H1 (cell line): ENCODE data around the gene PDZK1IP1. TPM values are rescaled to one million over a fixed set of nuclear protein-coding genes. Genes with fewer than 3 reads are reported as not detected.

Experiments
- CTCF ChIA-PET: fragments of 300-600 bp; sonication (Branson Sonifier 250); formaldehyde crosslinking; loops from one replicate; lab custom pipeline; 2021; ENCODE audit not compliant: partially characterized antibody; lab: Charles Lee
- POLR2A ChIA-PET: fragments of 300-600 bp; sonication (Branson Sonifier 250); formaldehyde crosslinking; loops from one replicate; lab custom pipeline; 2021; ENCODE audit warnings: inconsistent platforms; ENCODE audit not compliant: partially characterized antibody; lab: Charles Lee
- DNase-seq, 2 experiments: peaks; one replicate each; pipeline versions ENCODE4 v3.0.0 to v3.0.0-alpha.2; 2010 to 2022; ENCODE audit warnings: low spot score in 2 of 2, low read depth in 1 of 2, mixed read lengths in 1 of 2
- FAIRE-seq: peaks from 2 replicates; lab custom pipeline; 2011; peaks lifted over from hg19 to GRCh38; lab: Jason Lieb, UNC
- H2AFZ ChIP-seq: 2 replicates; pipeline ENCODE4 v1.8.1; 2012; ENCODE audit warnings: low read length, inconsistent platforms
- H2AK5ac ChIP-seq: 2 replicates; pipeline ENCODE4 v1.6.1; 2013; ENCODE audit warnings: low read depth, low read length
- H2BK120ac ChIP-seq: replicated peaks from 2 replicates; pipeline ENCODE3; 2013; ENCODE audit warnings: low read depth, low read length, inconsistent platforms
- H2BK12ac ChIP-seq: 2 replicates; pipeline ENCODE4 v1.6.1; 2013; ENCODE audit warnings: low read depth, low read length
- H2BK15ac ChIP-seq: 2 replicates; pipeline ENCODE4 v1.6.1; 2013; ENCODE audit warnings: low read length
- H2BK20ac ChIP-seq: 2 replicates; pipeline ENCODE4 v1.6.1; 2013; ENCODE audit warnings: low read length
- H2BK5ac ChIP-seq: 2 replicates; pipeline ENCODE4 v1.6.1; 2013; ENCODE audit warnings: low read depth, low read length
- H3K14ac ChIP-seq: 2 replicates; pipeline ENCODE4 v1.6.1; 2013; ENCODE audit warnings: inconsistent platforms; ENCODE audit not compliant: insufficient read length
- H3K18ac ChIP-seq: 2 replicates; pipeline ENCODE4 v1.6.1; 2013; ENCODE audit warnings: low read length; ENCODE audit errors: extremely low read depth
- H3K23ac ChIP-seq: 2 replicates; pipeline ENCODE4 v1.6.1; 2013; ENCODE audit warnings: inconsistent platforms; ENCODE audit not compliant: insufficient read length
- H3K23me2 ChIP-seq: 2 replicates; pipeline ENCODE4 v1.6.1; 2013; ENCODE audit warnings: low read depth, low read length
- H3K27ac ChIP-seq: 2 replicates; pipeline ENCODE4 v1.6.1; 2011; ENCODE audit warnings: low read depth, low read length, inconsistent platforms
- H3K27me3 ChIP-seq, 4 experiments: replicated peaks in 1 of 4; 1 replicate in 1 of 4; 2 replicates in 3 of 4; pipeline versions ENCODE4 v1.6.1 to v1.8.1; 2011 to 2013; ENCODE audit warnings: low read length in 3 of 4, mild to moderate bottlenecking in 3 of 4, inconsistent platforms in 2 of 4, mixed read lengths in 2 of 4, moderate library complexity in 1 of 4; ENCODE audit not compliant: control insufficient read depth in 3 of 4, insufficient read depth in 3 of 4; ENCODE audit errors: extremely low read depth in 1 of 4
- H3K36me3 ChIP-seq, 4 experiments: 2 replicates each; pipeline versions ENCODE4 v1.6.1 to v1.8.1; 2011 to 2013; ENCODE audit warnings: mild to moderate bottlenecking in 4 of 4, low read length in 3 of 4, moderate library complexity in 2 of 4, control low read depth in 1 of 4, inconsistent platforms in 1 of 4; ENCODE audit not compliant: insufficient read depth in 4 of 4, control insufficient read depth in 2 of 4
- H3K4ac ChIP-seq: replicated peaks from 2 replicates; pipeline ENCODE3; 2013; ENCODE audit warnings: low read length, low read depth, mixed read lengths, inconsistent platforms; ENCODE audit not compliant: insufficient read length
- H3K4me1 ChIP-seq, 4 experiments: replicated peaks in 1 of 4; 1 replicate in 1 of 4; 2 replicates in 3 of 4; pipeline versions ENCODE4 v1.6.1 to v1.8.1; 2011 to 2013; ENCODE audit warnings: low read length in 3 of 4, inconsistent platforms in 2 of 4, mixed read lengths in 1 of 4; ENCODE audit not compliant: insufficient read depth in 4 of 4, control insufficient read depth in 3 of 4
- H3K4me2 ChIP-seq, 2 experiments: 2 replicates each; pipeline versions ENCODE4 v1.6.1 to v1.8.1; 2011 to 2013; ENCODE audit warnings: low read depth in 2 of 2, low read length in 2 of 2, control low read depth in 1 of 2, inconsistent platforms in 1 of 2, mild to moderate bottlenecking in 1 of 2; ENCODE audit not compliant: insufficient read depth in 1 of 2
- H3K4me3 ChIP-seq, 4 experiments: fragments of 200-600, 300-600 bp in 1 of 4; sonication (generic), shearing (Covaris generic), sonication (Bioruptor Twin) in 1 of 4; 2 replicates each; pipeline versions ENCODE4 v1.5.1 to v1.8.1; 2011 to 2016; ENCODE audit warnings: low read length in 4 of 4, low read depth in 3 of 4, control low read depth in 2 of 4, inconsistent platforms in 2 of 4, mild to moderate bottlenecking in 2 of 4, mixed read lengths in 1 of 4, moderate library complexity in 1 of 4; ENCODE audit not compliant: insufficient read depth in 2 of 4; ENCODE audit errors: extremely low read depth in 1 of 4
- H3K56ac ChIP-seq: replicated peaks from 2 replicates; pipeline ENCODE3; 2013; ENCODE audit warnings: low read depth, mild to moderate bottlenecking, mixed read lengths, low read length, inconsistent platforms; ENCODE audit not compliant: insufficient read length
- H3K79me1 ChIP-seq: 2 replicates; pipeline ENCODE4 v1.6.1; 2013; ENCODE audit warnings: low read depth, low read length, control low read depth
- H3K79me2 ChIP-seq, 2 experiments: 2 replicates each; pipeline versions ENCODE4 v1.6.1 to v1.8.1; 2012 to 2013; ENCODE audit warnings: low read length in 2 of 2, mild to moderate bottlenecking in 2 of 2, inconsistent platforms in 1 of 2; ENCODE audit not compliant: insufficient read depth in 2 of 2, control insufficient read depth in 1 of 2
- H3K9ac ChIP-seq, 4 experiments: replicated peaks in 1 of 4; 1 replicate in 1 of 4; 2 replicates in 3 of 4; pipeline versions ENCODE4 v1.6.1 to v1.8.1; 2011 to 2013; ENCODE audit warnings: low read depth in 3 of 4, low read length in 3 of 4, control low read depth in 2 of 4, mild to moderate bottlenecking in 2 of 4, moderate library complexity in 2 of 4, inconsistent platforms in 1 of 4; ENCODE audit errors: extremely low read depth in 1 of 4
- H3K9me3 ChIP-seq, 2 experiments: 2 replicates each; pipeline versions ENCODE4 v1.6.1 to v1.8.1; 2012 to 2013; ENCODE audit warnings: mild to moderate bottlenecking in 2 of 2, moderate library complexity in 2 of 2, control low read depth in 1 of 2, inconsistent platforms in 1 of 2, low read depth in 1 of 2, low read length in 1 of 2, mixed read lengths in 1 of 2; ENCODE audit not compliant: insufficient read depth in 2 of 2
- H4K20me1 ChIP-seq, 2 experiments: replicated peaks in 1 of 2; 2 replicates each; pipeline versions ENCODE3 to v1.8.1; 2011 to 2013; ENCODE audit warnings: inconsistent platforms in 2 of 2, low read length in 2 of 2, mild to moderate bottlenecking in 1 of 2; ENCODE audit not compliant: insufficient read depth in 2 of 2, control insufficient read depth in 1 of 2
- H4K5ac ChIP-seq: 2 replicates; pipeline ENCODE4 v1.6.1; 2013; ENCODE audit warnings: low read length, low read depth, mixed read lengths, inconsistent platforms; ENCODE audit not compliant: insufficient read length
- H4K8ac ChIP-seq: 2 replicates; pipeline ENCODE4 v1.8.0; 2013; ENCODE audit warnings: mild to moderate bottlenecking, moderate library complexity, low read length, inconsistent platforms; ENCODE audit not compliant: insufficient read depth; ENCODE audit errors: extremely low read depth
- H4K91ac ChIP-seq: replicated peaks from 2 replicates; pipeline ENCODE3; 2013; ENCODE audit warnings: low read length, mixed read lengths, inconsistent platforms; ENCODE audit not compliant: insufficient read length
- ASH2L ChIP-seq: fragments of 200-600, 300-600 bp; sonication (generic); IDR thresholded peaks from one replicate; pipeline ENCODE4 v1.7.1; 2017; ENCODE audit warnings: low read length
- BCL11A ChIP-seq, 2 experiments: IDR thresholded peaks; one replicate each; pipeline ENCODE4 v1.6.1; 2011; ENCODE audit warnings: low read depth in 2 of 2, low read length in 2 of 2, mild to moderate bottlenecking in 2 of 2
- CTBP2 ChIP-seq: IDR thresholded peaks from 2 replicates; pipeline ENCODE4 v1.7.0; 2011; ENCODE audit warnings: borderline replicate concordance, mild to moderate bottlenecking, moderate library complexity, mixed read lengths, low read length; ENCODE audit not compliant: insufficient read depth, insufficient read length
- EZH2 ChIP-seq: fragments of 200-600 bp; sonication (generic); IDR thresholded peaks from 2 replicates; pipeline ENCODE4 v1.7.1; 2012; ENCODE audit warnings: low read depth, mild to moderate bottlenecking, moderate library complexity, low read length, inconsistent platforms; ENCODE audit not compliant: severe bottlenecking
- GTF2F1 ChIP-seq: IDR thresholded peaks from 2 replicates; pipeline ENCODE4 v1.6.1; 2012; ENCODE audit warnings: low read depth, low read length, improper control_type of control experiment, borderline replicate concordance
- NANOG ChIP-seq: IDR thresholded peaks from 2 replicates; pipeline ENCODE4 v1.6.1; 2011; ENCODE audit warnings: low read length, low read depth, mild to moderate bottlenecking, inconsistent platforms; ENCODE audit not compliant: insufficient read depth, poor library complexity, severe bottlenecking
- SP2 ChIP-seq: IDR thresholded peaks from 2 replicates; pipeline ENCODE4 v1.6.1; 2012; ENCODE audit warnings: mild to moderate bottlenecking, low read length, inconsistent platforms
- WGBS, 2 experiments: shearing (Covaris generic) in 1 of 2; methylation state at CpG; one replicate each; pipeline versions ENCODE4 v1.1.6 to v1.1.7; 2013 to 2015; ENCODE audit warnings: low lambda C conversion rate in 2 of 2, mixed read lengths in 2 of 2, inconsistent platforms in 1 of 2, low coverage in 1 of 2, missing lambda C conversion rate in 1 of 2; ENCODE audit not compliant: insufficient replicate concordance in 2 of 2, insufficient coverage in 1 of 2, insufficient read length in 1 of 2; ENCODE audit errors: extremely low coverage in 1 of 2, missing lambda C conversion rate in 1 of 2; 5-methylcytosine and 5-hydroxymethylcytosine counted together
- polyA plus RNA-seq, 7 experiments: library from polyadenylated mRNA; depleted of rRNA in 3 of 7; stranded (reverse) in 5 of 7; unstranded in 2 of 7; fragments of >200 nt in 5 of 7; fragments of 200-250 nt in 2 of 7; gene quantifications; 1 replicate in 5 of 7; 2 replicates in 1 of 7; 4 replicates in 1 of 7; pipeline versions ENCODE4 v1.2.1 to v1.2.3, GENCODE V29; 2011 to 2013; ENCODE audit warnings: missing spikeins in 2 of 7, mixed read lengths in 2 of 7
- total RNA-seq: library from RNA; stranded (reverse); fragmentation: NEBNext Ultra II Directional; extraction: Animal tissue kit (Norgen Biotek cat#: 25700); gene quantifications from 2 replicates; pipeline ENCODE4 v1.2.1, GENCODE V29; 2021
- TF ChIP-seq, protein P1 (sequence below), 3 experiments: IDR thresholded peaks; 1 replicate in 2 of 3; 2 replicates in 1 of 3; pipeline versions ENCODE4 v1.5.1 to v1.6.1; 2011; ENCODE audit warnings: low read length in 3 of 3, mild to moderate bottlenecking in 3 of 3, inconsistent platforms in 2 of 3, low read depth in 1 of 3, moderate library complexity in 1 of 3; ENCODE audit not compliant: insufficient read depth in 1 of 3; ENCODE audit errors: control extremely low read depth in 1 of 3
- TF ChIP-seq, protein P2 (sequence below): IDR thresholded peaks from 2 replicates; pipeline ENCODE4 v1.6.1; 2011; ENCODE audit warnings: low read depth, mild to moderate bottlenecking, low read length; ENCODE audit not compliant: insufficient read depth
- TF ChIP-seq, protein P3 (sequence below): IDR thresholded peaks from 2 replicates; pipeline ENCODE4 v1.6.1; 2012; ENCODE audit warnings: inconsistent platforms

PDZK1IP1 gene
- total and polyA plus RNA-seq, 2 of the 8 experiments (the other 6 are each of a cell fraction or from before 2014, with no cell fraction given): 0.17 TPM; not detected in 1

DNA sequence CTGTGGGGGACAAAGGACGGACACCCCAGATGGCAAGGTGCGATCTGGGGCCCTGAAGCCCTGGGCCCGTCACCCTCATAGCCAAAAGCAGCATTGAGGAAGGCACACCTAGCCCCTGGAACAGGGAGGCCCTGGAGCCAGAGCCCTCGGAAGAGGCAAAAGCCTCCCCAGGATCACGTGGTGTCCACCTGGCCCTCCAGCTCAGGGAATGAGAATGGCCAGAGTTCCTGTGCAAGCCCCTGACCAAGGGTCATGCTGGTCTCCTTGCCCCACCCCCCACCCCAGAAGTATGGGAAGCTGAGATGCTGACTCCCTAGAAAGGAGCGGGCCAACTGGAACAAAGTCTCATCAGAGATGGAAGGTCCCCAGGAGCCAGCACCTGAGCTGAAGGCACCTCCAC is 1.0 kb upstream of the PDZK1IP1 start:
- Histone ChIP-seq H3K79me1 (no peaks in the 10 kb centered on the region), H3K4me1 (peaks cover 5 to 22% (median 12%) of the 10 kb centered on the region in 4 experiments), H3K4me2 (no peak overlapping the region), H2BK20ac (no peak overlapping the region), H4K91ac (no peak overlapping the region), H3K4ac (no peak overlapping the region), H3K23ac (no peak overlapping the region), H4K5ac (no peak overlapping the region), H3K23me2 (no peaks in the 10 kb centered on the region; the same call in 1 of the 2 replicates), H2BK5ac (no peak overlapping the region), H3K36me3 (no peaks in the 10 kb centered on the region), H2BK12ac (peak overlapping the region; percentile 39; the same call in 1 of the 2 replicates), H3K4me3 (no peak overlapping the region), H3K18ac (no peak overlapping the region), H2AFZ (no peak overlapping the region), H3K9ac (no peak overlapping the region), H4K20me1 (no peaks in the 10 kb centered on the region), H2BK15ac (no peak overlapping the region), H3K56ac (no peak overlapping the region), H3K14ac (no peak overlapping the region), H3K27ac (no peak overlapping the region), H2BK120ac (no peak overlapping the region), H3K27me3 (peaks cover 0 to 17% (median 11%) of the 10 kb centered on the region in 4 experiments; a peak in 3 of 7 replicates), H4K8ac (no peak overlapping the region), H2AK5ac (no peak overlapping the region), H3K79me2 (no peaks in the 10 kb centered on the region), H3K9me3 (no peaks in the 10 kb centered on the region)
- DNase-seq (no peak), FAIRE-seq (no peak)
- 88% methylated on average over 6 of the region's 6 CpGs; no CpG with 5 or more reads in 1 of the 2 experiments for WGBS, 2 experiments
- POLR2A ChIA-PET: interaction anchor here (1.5 kb wide), 1 partner anchor 10 kb away, joined by 3 read pairs; no protein-coding TSS in a partner anchor
- CTCF ChIA-PET: interaction anchor here (0.6 to 14.2 kb wide), 9 partner anchors 10 to 497 kb away, joined by 3 to 207 read pairs (median 6); no protein-coding TSS in a partner anchor
- TF ChIP-seq BCL11A (IDR thresholded peaks at IDR 0.05; ENCODE audit: low read depth in 2 of 2, low read length in 2 of 2) (no peak), SP2 (no peak), NANOG (no peak), EZH2 (no peak), ASH2L (no peak), CTBP2 (no peak), GTF2F1 (no peak)
- TF ChIP-seq, protein P1, sequence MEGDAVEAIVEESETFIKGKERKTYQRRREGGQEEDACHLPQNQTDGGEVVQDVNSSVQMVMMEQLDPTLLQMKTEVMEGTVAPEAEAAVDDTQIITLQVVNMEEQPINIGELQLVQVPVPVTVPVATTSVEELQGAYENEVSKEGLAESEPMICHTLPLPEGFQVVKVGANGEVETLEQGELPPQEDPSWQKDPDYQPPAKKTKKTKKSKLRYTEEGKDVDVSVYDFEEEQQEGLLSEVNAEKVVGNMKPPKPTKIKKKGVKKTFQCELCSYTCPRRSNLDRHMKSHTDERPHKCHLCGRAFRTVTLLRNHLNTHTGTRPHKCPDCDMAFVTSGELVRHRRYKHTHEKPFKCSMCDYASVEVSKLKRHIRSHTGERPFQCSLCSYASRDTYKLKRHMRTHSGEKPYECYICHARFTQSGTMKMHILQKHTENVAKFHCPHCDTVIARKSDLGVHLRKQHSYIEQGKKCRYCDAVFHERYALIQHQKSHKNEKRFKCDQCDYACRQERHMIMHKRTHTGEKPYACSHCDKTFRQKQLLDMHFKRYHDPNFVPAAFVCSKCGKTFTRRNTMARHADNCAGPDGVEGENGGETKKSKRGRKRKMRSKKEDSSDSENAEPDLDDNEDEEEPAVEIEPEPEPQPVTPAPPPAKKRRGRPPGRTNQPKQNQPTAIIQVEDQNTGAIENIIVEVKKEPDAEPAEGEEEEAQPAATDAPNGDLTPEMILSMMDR (IDR thresholded peaks at IDR 0.05; ENCODE audit: control extremely low read depth in 1 of 3, insufficient read depth in 1 of 3, low read depth in 1 of 3, low read length in 3 of 3): no peak
- TF ChIP-seq, protein P2, sequence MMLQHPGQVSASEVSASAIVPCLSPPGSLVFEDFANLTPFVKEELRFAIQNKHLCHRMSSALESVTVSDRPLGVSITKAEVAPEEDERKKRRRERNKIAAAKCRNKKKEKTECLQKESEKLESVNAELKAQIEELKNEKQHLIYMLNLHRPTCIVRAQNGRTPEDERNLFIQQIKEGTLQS: no peak
- TF ChIP-seq, protein P3, sequence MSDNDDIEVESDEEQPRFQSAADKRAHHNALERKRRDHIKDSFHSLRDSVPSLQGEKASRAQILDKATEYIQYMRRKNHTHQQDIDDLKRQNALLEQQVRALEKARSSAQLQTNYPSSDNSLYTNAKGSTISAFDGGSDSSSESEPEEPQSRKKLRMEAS: no peak
